NCI-H1417 treated with DMSO at 0.1 percent for 48 hours (cell line): ENCODE data around the gene BCAR3.

Experiments
- DNase-seq: peaks from one replicate; lab custom pipeline; 2025; lab: John Stamatoyannopoulos, UW

The BCAR3 gene

GRCh38 chr1:93546162-93546863 is 135.3 kb downstream of the BCAR3 start:
- DNase-seq: no peak

DNA sequence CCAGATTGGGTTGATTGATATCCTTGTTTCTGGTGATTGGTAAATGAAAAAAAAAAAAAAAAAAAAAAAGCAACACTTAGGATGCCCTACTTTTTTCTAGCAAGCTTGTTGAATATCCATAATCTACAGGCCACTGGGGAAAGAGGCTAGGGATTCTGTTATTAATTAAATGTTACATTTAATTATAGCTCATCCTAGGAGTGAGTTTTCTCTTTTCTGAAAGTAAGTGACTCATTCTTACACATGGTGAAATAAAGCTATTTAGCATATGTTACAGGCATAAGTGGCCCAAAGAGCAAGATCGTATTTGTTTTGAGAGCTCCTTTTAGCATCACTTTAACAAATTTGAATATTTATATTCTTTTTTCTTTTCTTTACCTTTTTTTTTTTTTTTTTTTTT is 139.2 kb downstream of the BCAR3 start:
- no peak for DNase-seq

- DNase-seq: no peak
Observed at GRCh38 chr1:93541045-93541444, 140.6 kb downstream of the BCAR3 start.

- no peak for DNase-seq
Observed at GRCh38 chr1:93537924-93538323, 143.7 kb downstream of the BCAR3 start.

DNA sequence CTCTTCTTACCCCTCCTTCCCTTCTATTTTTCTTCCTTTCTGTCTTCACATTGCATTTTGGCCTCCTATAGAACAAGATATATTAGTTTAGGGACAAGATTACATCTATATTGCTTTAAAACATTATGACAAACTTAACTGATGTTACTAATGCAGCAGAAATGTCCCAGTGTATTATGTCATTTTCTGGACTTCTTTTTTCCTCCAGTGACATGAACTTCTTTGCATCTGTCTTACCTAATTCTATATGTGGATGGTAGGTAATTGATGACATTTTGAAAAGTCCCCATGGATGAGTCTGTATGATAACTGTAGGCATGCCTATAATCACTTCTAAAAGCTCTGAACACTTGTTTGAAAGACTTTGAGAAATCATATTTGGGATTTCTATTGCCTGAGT is 144.2 kb downstream of the BCAR3 start:
- DNase-seq: no peak

DNA sequence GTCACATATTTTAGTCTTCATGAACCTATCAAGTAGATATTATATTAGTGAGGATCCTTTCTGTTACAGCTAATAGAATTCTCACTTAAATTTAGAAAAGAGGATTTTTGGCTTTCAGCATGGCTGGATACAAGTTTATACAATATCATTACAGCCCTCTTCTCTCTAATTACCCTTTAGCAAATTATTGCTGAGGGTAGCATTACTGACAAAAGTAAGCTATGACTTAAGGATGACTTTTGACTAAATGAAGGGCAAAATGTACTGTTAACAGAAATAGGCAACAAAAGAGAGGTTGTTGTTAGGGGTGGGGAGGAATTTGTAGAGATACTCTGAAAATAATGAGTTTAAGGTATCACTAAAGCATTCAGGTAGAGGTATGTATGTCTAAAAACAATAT is 148.0 kb downstream of the BCAR3 start:
- DNase-seq: no peak

GRCh38 chr1:93532780-93533378 is 148.8 kb downstream of the BCAR3 start:
- DNase-seq: no peak

DNA sequence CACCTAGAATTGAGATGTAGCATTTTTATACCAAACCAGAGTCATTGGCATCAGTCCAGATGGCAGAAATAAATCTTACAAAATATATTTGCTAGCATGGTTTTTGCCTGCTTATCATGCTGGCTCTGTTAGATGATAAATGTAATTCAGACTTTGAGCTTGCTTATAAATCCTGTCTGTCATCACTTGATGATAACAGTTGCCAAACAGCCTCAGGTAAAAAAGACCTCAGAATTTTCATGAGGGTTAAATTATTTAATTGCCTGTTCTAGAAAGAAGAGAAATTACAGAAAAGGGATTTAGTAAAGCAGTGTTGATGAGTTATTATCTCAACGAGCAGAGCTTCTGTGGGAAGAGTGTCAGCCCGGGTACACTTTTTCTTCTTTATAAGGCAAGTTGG is 150.4 kb downstream of the BCAR3 start:
- no peak for DNase-seq

DNA sequence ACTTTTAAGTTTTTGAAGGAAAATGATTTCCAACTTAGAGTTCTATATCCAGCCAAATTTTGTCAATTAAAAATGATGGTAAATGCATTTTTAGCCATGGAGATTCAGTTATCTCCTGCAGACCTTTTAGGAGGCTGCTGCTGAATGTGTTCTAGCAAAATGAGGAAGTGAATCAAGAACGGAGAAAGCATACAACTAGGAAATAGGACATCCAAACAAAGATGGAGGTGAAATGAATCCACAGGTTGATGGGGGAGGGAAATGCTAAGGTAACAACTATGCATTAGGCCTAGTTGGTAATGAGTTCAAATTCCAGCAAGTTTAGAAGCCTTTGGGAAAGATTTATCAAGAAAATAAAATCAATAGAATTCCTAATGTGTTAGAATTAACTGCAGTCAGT is 153.2 kb downstream of the BCAR3 start:
- no peak for DNase-seq

DNA sequence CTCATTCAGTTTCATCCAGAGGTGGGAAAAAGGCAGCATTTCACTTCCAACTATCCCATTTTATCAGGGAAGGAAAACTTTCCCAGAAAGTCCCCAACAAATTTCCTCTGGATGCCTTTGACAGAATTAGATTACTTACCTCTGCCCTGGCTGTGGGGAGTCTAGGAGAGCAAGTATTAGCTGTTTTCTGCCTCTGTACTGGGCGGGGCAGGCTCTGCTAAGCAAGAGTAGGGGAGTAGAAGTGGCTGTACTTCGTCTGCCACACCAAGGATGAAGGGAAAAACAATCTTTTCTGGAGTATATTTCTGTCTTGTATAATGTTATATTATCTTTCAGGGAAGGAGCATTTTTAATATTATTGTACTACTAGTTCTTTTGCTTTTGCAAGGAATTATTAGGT is 155.2 kb downstream of the BCAR3 start:
- no peak for DNase-seq

DNA sequence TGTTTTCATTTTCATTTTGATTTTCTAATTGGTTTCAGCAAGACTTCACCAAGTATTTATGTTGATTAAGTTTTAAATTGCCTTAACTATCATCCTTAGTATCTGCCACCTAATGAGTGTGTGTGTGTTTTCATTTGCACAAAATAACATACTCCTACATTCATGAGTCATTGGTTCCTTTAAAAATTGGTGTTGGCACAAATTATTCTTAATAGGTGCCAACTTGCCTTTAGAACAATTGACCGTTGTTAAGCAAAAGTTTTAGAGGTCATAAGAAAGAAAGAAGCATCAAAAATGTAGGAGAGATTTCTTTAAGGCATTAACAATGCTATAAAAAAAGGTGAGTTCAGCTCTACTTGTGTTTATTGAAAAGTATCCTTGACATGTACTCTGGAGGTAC is 156.2 kb downstream of the BCAR3 start:
- DNase-seq: no peak

GRCh38 chr1:93522721-93523120 is 158.9 kb downstream of the BCAR3 start:
- DNase-seq: no peak

DNA sequence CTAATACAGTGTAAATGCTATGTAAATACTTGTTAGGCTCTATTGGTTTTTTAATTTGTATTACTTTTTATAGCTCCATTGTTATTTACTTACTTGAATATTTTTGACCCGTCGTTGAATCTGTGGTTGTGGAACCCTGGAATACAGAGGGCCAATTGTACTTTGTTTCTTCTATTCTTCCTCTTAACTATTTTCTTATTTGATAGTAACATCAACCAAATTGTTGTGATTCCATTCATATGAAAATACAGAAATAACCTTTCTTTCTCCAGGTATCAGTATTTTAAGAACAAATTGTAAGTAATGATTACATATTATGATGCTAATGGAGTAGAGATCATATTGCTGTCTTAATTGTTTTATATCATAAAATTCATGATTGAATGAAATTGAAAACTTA is 160.0 kb downstream of the BCAR3 start:
- DNase-seq: no peak

DNA sequence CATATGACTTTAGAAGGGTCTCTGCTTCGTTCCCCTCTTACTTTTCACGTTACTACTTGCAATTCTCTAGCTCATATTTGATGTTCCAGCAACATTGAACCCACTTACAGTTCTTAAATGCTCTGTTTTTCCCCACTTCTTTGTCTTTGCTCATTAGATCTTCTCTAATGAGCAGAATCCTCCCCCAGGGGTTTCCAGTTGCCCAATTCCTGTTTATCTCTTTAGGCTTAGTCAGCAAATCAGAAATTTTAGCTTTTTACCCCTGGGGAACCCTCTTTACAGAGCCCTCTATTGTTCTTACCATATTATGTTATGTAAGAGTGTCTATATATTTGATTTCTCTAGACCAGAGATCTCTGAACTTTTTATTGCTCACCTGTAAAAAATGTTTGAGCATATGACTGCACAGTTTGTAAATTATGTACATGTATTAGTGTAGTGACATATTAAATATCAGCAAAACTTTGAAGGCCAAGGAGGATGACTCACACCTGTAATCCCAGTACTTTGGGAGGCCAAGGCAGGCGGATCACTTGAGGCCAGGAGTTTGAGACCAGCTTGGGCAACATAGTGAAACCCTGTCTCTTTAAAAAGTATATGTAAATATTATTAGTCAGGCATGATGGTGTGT is 162.3 kb downstream of the BCAR3 start:
- no peak for DNase-seq

DNA sequence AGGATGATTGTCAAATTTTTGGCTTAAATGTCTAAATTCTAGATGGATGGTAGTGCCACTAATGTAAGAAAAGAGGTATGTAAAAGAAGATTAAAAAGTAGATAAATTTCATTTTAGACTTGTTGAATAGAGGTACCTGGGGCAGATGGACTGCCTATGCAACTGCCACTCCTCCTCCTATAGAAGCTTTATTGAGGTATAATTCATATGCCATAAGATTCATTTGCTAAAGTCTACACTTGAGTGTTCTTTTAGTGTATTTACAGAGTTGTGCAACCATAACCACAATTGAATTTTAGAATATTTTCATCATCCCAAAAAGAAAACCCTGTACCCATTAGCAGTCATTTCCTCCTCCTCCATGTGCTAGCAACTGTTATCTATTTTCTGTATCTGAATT is 163.1 kb downstream of the BCAR3 start:
- no peak for DNase-seq

- no peak for DNase-seq
Observed at GRCh38 chr1:93516164-93516563, 165.5 kb downstream of the BCAR3 start.
